Keratinocyte (primary cell): ENCODE data around the gene C2CD3. TPM values are rescaled to one million over a fixed set of nuclear protein-coding genes. Genes with fewer than 3 reads are reported as not detected.

ENCODE experiments used
- DNase-seq: peaks from one replicate; pipeline ENCODE4 v3.0.0-alpha.2; 2011; ENCODE audit warnings: low read depth, missing footprints, low spot score
- FAIRE-seq: peaks from 2 replicates; lab custom pipeline; 2011; peaks lifted over from hg19 to GRCh38; lab: Jason Lieb, UNC
- H2AFZ ChIP-seq: 2 replicates; pipeline ENCODE4 v1.6.0; 2012; ENCODE audit warnings: low read length, control low read depth, inconsistent platforms; ENCODE audit not compliant: control insufficient read depth
- H3K27ac ChIP-seq: 2 replicates; pipeline ENCODE4 v1.5.1; 2011; ENCODE audit warnings: low read length; ENCODE audit not compliant: control insufficient read depth, insufficient read depth
- H3K27me3 ChIP-seq: 3 replicates; pipeline ENCODE4 v1.6.0; 2011; ENCODE audit warnings: low read length; ENCODE audit not compliant: control insufficient read depth, insufficient read depth; ENCODE audit errors: extremely low read depth
- H3K36me3 ChIP-seq, 2 experiments: 2 replicates in 1 of 2; 3 replicates in 1 of 2; pipeline ENCODE4 v1.5.1; 2011; ENCODE audit warnings: low read length in 2 of 2, mild to moderate bottlenecking in 1 of 2; ENCODE audit not compliant: control insufficient read depth in 2 of 2, insufficient read depth in 2 of 2; ENCODE audit errors: extremely low read depth in 1 of 2
- H3K4me1 ChIP-seq: 3 replicates; pipeline ENCODE4 v1.5.1; 2011; ENCODE audit warnings: low read length; ENCODE audit not compliant: control insufficient read depth, insufficient read depth; ENCODE audit errors: extremely low read depth
- H3K4me2 ChIP-seq: 3 replicates; pipeline ENCODE4 v1.6.0; 2011; ENCODE audit warnings: low read depth, low read length; ENCODE audit not compliant: control insufficient read depth, insufficient read depth; ENCODE audit errors: extremely low read depth
- H3K4me3 ChIP-seq, 3 experiments: fragments of 200-600 bp in 1 of 3; sonication (generic) in 1 of 3; 2 replicates in 2 of 3; 3 replicates in 1 of 3; pipeline ENCODE4 v1.5.1; 2011 to 2016; ENCODE audit warnings: low read length in 3 of 3, mild to moderate bottlenecking in 3 of 3, control low read depth in 2 of 3, inconsistent platforms in 1 of 3, low read depth in 1 of 3, mixed read lengths in 1 of 3, mixed run types in 1 of 3, moderate library complexity in 1 of 3; ENCODE audit not compliant: control insufficient read depth in 2 of 3, insufficient read depth in 2 of 3; ENCODE audit errors: extremely low read depth in 1 of 3
- H3K79me2 ChIP-seq: 2 replicates; pipeline ENCODE4 v1.6.0; 2012; ENCODE audit warnings: low read length; ENCODE audit not compliant: control insufficient read depth, insufficient read depth
- H3K9ac ChIP-seq: 3 replicates; pipeline ENCODE4 v1.6.0; 2011; ENCODE audit warnings: low read length; ENCODE audit not compliant: control insufficient read depth, insufficient read depth; ENCODE audit errors: extremely low read depth
- H3K9me1 ChIP-seq: 3 replicates; pipeline ENCODE4 v1.6.0; 2011; ENCODE audit warnings: low read length; ENCODE audit not compliant: control insufficient read depth, insufficient read depth; ENCODE audit errors: extremely low read depth
- H3K9me3 ChIP-seq: 2 replicates; pipeline ENCODE4 v1.5.1; 2012; ENCODE audit warnings: low read depth, low read length; ENCODE audit not compliant: control insufficient read depth
- H4K20me1 ChIP-seq: 3 replicates; pipeline ENCODE4 v1.6.0; 2011; ENCODE audit warnings: low read length; ENCODE audit not compliant: control insufficient read depth, insufficient read depth; ENCODE audit errors: extremely low read depth
- CTCF ChIP-seq, 3 experiments: IDR thresholded peaks in 1 of 3; conservative IDR thresholded peaks in 1 of 3; optimal IDR thresholded peaks in 1 of 3; 2 replicates in 2 of 3; 3 replicates in 1 of 3; pipeline versions ENCODE3 to v1.5.1; 2011; ENCODE audit warnings: low read length in 3 of 3, mild to moderate bottlenecking in 3 of 3, moderate library complexity in 2 of 3, control low read depth in 1 of 3, inconsistent platforms in 1 of 3; ENCODE audit not compliant: insufficient read depth in 2 of 3; ENCODE audit errors: extremely low read depth in 1 of 3
- EZH2 ChIP-seq: IDR thresholded peaks from one replicate; pipeline ENCODE4 v1.6.1; 2012; ENCODE audit warnings: inconsistent platforms, mild to moderate bottlenecking, low read length, moderate library complexity
- dilution Hi-C: fragments of 300-500 bp; cut with MboI; formaldehyde crosslinking; loops from one replicate; pipeline ENCODE4 v1.7.0; 2020; ENCODE audit warnings: low sequenced_read_pairs; ENCODE audit not compliant: extremely low pct_ligation_motif_present
- polyA plus RNA-seq, 5 experiments: library from polyadenylated mRNA; depleted of rRNA in 3 of 5; stranded (reverse) in 3 of 5; stranded (forward) in 1 of 5; unstranded in 1 of 5; fragments of >200 nt; gene quantifications; 1 replicate in 1 of 5; 2 replicates in 3 of 5; 3 replicates in 1 of 5; pipeline versions ENCODE4 v1.2.1 to v1.2.3, GENCODE V29; 2011 to 2012; ENCODE audit warnings: missing spikeins in 2 of 5, low read depth in 1 of 5, low replicate concordance in 1 of 5

The C2CD3 gene
- polyA plus RNA-seq, 1 donor (not counting 4 experiments of a cell fraction or from before 2014, with no cell fraction given) = 9.8 TPM

DNA sequence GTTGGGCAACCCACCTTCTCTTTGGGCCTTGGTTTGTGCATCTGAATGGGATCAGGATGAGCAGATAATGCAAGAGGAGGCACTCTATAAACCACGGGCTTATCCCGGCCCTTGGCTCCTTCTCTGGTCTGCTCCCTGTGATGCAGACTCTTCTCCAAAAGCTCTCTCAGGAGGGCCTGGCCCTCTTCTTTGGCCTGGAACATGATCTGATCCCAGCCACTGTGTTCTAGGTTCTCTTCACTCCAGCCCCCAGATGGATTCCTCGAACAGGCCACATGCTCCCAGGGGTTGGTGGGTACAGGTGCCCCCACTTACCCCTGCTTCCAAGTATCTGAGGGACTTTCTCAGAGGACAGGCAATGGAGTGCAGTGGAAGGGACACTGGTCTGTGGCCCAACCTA, 153.2 kb downstream of the C2CD3 start:
- H3K4me3 ChIP-seq = no peak overlapping the region
- FAIRE-seq (no peak), DNase-seq (no peak)
- no peaks in the 10 kb centered on the region for H4K20me1 ChIP-seq
- H3K9ac ChIP-seq = no peak overlapping the region
- no peaks in the 10 kb centered on the region for H3K4me1 ChIP-seq
- no peak overlapping the region for H3K27ac ChIP-seq
- dilution Hi-C loops = no loop called here
- H3K79me2 ChIP-seq = no peaks in the 10 kb centered on the region
- H3K36me3 ChIP-seq = peaks cover 0 to 6% of the 10 kb centered on the region in 2 experiments
- no peaks in the 10 kb centered on the region for H3K9me1 ChIP-seq
- H3K9me3 ChIP-seq = no peaks in the 10 kb centered on the region
- no peak overlapping the region for H2AFZ ChIP-seq
- H3K27me3 ChIP-seq = no peaks in the 10 kb centered on the region
- no peak overlapping the region for H3K4me2 ChIP-seq
- TF ChIP-seq CTCF (optimal IDR thresholded peaks at IDR 0.05 in 1 of 3, IDR thresholded peaks at IDR 0.05 in 1 of 3, conservative IDR thresholded peaks at IDR 0.05 in 1 of 3; ENCODE audit: extremely low read depth in 1 of 3, insufficient read depth in 2 of 3, low read length in 3 of 3) = no peak
- no peak for TF ChIP-seq EZH2

- H3K4me3 ChIP-seq = no peak overlapping the region
- no peaks in the 10 kb centered on the region for H3K79me2 ChIP-seq
- no peak overlapping the region for H3K27ac ChIP-seq
- no peak overlapping the region for H2AFZ ChIP-seq
- H3K9me3 ChIP-seq = no peaks in the 10 kb centered on the region
- no peaks in the 10 kb centered on the region for H4K20me1 ChIP-seq
- no peaks in the 10 kb centered on the region for H3K4me1 ChIP-seq
- H3K9me1 ChIP-seq = no peaks in the 10 kb centered on the region
- FAIRE-seq (no peak), DNase-seq (no peak)
- H3K36me3 ChIP-seq = peaks cover 0 to 6% of the 10 kb centered on the region in 2 experiments
- no peak overlapping the region for H3K4me2 ChIP-seq
- no peaks in the 10 kb centered on the region for H3K27me3 ChIP-seq
- TF ChIP-seq EZH2 = no peak
- TF ChIP-seq CTCF (optimal IDR thresholded peaks at IDR 0.05 in 1 of 3, IDR thresholded peaks at IDR 0.05 in 1 of 3, conservative IDR thresholded peaks at IDR 0.05 in 1 of 3; ENCODE audit: extremely low read depth in 1 of 3, insufficient read depth in 2 of 3, low read length in 3 of 3) = no peak
- dilution Hi-C loops = no loop called here
- H3K9ac ChIP-seq = no peak overlapping the region
Measured at GRCh38 chr11:74015919-74016684, 154.7 kb downstream of the C2CD3 start.
